GM19328 (cell line): ENCODE measurements around the gene CACNA1S.

Source experiments
- ATAC-seq: cut with Tn5 transposase; IDR thresholded peaks from one replicate; pipeline ENCODE4 v1.9.1; 2021; ENCODE audit warnings: mild to moderate bottlenecking, moderate library complexity; ENCODE audit not compliant: unreplicated experiment

CACNA1S gene

GRCh38 chr1:201016943-201017827 lies 95.0 kb downstream of the CACNA1S start:
- ATAC-seq: no peak

- ATAC-seq: no peak
Observed at GRCh38 chr1:201016211-201016651, 96.0 kb downstream of the CACNA1S start.

GRCh38 chr1:201015551-201016091 lies 96.6 kb downstream of the CACNA1S start:
- no peak for ATAC-seq

DNA sequence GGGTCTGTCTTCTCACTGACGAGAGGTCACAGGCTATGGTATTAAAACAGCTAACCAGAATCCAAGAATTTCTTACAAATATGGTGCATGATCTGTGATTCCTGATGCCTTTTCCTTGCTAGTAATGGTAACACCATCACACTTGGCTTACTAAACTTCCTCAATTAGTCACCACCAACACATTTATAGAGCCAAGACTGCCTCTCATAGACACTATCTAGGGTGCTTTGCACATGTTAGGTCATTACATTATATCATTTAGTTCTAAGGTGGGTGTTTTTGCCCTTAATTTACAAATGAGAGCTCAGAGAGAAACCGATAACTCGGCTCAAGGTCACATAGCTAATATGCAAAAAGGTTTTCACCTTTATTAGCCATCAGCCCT lies 97.4 kb downstream of the CACNA1S start:
- no peak for ATAC-seq

GRCh38 chr1:201013991-201014815 lies 98.0 kb downstream of the CACNA1S start:
- no peak for ATAC-seq

DNA sequence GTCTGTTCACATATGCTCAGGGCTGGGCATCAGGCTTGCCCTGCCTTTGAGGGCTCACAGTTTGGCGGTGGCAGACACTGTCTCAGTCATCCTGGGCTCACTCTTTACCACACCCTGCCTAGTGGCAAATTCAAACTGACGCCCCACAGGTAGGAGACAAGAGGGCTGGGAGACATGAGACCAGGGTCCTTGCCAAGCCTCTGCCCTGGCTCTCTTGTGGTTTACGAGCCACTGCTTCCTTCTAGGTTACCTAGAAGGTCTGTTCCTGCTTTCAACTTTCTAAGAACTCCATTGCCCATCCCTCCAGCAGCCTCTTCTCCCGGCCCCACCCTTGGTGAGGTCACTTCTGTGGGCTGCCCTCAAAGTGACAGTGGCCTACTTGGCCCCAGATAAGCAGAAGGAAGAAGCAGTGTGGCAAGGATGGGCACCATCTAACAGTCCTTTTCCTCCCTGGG lies 99.2 kb downstream of the CACNA1S start:
- ATAC-seq: no peak

DNA sequence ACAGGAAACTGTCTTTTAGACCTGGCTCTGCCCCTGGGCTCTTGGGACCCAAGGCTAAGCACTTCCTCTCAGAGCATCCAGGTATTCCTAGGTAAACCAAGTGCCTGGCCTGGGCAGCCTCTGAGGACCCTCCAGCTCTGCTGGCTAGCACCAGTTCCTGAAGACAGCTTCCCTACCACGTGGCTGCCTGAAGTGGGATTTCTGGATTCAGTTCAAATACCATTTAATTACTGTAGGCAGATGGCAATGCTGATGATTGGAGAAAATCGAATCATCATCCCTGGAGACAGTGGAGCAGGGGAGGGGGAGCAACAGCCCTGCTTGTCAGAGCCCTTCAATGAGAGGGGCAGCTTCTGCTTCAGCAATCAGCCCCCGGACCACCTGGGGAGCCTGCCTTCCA lies 100.6 kb downstream of the CACNA1S start:
- ATAC-seq: no peak

GRCh38 chr1:201009962-201010645 lies 102.1 kb downstream of the CACNA1S start:
- ATAC-seq: no peak

DNA sequence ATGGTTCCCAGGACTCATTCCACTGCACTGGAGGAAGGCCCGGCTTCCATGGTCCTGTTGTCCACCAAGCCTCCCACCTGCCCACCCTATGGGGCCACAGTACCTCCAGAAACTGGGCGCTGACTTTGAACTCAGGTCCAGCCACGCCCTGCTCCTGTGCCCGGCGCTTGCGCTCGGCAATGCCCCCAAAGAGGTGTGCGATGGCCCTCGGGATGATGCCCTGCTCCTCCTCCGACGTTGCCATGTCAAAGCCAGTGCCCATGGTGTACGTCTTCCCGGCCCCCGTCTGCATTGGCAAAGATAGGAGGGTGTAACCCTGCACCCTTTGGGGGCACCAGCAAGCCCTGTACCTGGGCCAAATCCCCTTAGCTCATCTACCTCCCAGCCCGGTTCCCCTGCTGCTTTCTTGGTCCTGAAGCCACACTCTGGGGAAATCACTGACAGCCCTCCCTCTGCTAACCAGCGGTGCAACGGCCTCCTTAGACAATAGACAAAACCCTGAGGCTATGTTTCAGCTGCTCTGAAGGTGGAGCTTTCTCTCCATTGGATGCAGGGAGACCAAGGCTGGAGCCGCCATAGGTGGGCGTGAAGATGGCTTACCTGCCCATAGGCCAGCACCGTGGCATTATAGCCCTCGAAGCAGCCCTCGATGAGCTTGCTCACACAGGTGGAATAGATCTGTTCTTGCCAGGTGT lies 103.4 kb downstream of the CACNA1S start:
- no peak for ATAC-seq

DNA sequence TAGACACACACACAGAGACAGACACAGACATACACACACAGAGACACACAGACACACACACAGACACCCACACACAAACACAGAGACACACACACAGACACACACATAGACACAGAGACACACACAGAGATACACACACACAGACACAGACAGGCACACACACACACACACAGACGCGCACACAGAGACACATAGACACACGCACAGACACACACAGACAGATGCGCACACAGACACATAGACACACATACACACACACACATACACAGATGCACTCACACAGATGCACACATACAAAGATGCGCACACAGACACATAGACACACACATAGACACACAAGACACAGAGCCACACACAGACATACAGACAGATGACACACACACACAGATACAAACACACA lies 104.7 kb downstream of the CACNA1S start:
- ATAC-seq: no peak

DNA sequence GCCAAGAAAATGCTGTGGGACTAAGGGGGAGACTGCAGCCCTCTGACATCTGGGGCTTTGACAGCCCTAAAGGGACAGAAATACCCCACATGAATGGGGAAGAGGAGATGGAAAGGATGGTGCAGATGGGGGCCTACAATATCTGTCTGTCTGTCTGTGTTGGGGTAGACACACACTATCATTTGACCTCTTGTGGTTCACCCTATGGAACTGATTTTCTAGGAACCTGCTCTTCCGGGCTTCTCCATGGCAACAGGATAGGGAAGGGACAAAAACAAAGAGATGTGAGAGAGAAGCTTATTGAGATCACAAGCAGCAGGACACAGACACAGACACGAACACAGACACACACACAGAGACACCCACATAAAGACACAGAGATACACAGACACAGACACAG lies 105.8 kb downstream of the CACNA1S start:
- no peak for ATAC-seq

GRCh38 chr1:201004732-201005131 lies 107.5 kb downstream of the CACNA1S start:
- ATAC-seq: no peak

- ATAC-seq: no peak
Observed at GRCh38 chr1:201004154-201004553, 108.1 kb downstream of the CACNA1S start.

GRCh38 chr1:201002510-201002909 lies 109.7 kb downstream of the CACNA1S start:
- ATAC-seq: no peak

DNA sequence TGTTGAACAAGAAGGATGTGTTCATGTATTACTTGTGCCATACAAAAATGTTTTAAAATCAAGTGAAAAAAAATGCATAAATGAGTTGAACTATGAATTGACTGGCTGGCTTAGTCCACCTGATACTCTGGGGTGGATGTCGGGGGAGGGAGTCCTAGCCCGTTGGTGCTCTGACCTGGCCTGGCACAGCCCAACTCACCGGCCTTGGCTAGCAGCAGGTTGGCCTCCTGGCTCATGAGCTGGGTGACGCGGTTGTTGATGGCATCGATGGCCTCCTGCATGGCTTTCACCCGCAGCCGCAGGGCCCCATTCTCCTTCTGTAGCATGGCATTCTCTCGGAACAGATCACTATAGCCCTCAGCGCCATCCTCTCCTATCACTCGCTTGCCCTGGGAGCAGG lies 110.3 kb downstream of the CACNA1S start:
- no peak for ATAC-seq

GRCh38 chr1:201000391-201000790 lies 111.8 kb downstream of the CACNA1S start:
- ATAC-seq: no peak

GRCh38 chr1:200999667-201000066 lies 112.6 kb downstream of the CACNA1S start:
- ATAC-seq: no peak

GRCh38 chr1:200998323-200998722 lies 113.9 kb downstream of the CACNA1S start:
- no peak for ATAC-seq

GRCh38 chr1:200992382-200993048 lies 119.7 kb downstream of the CACNA1S start:
- no peak for ATAC-seq

- ATAC-seq: no peak
Observed at GRCh38 chr1:200991097-200991614, 121.1 kb downstream of the CACNA1S start.
